ENCODE data around the gene CDX1. TPM values are rescaled to one million over a fixed set of nuclear protein-coding genes. Genes with fewer than 3 reads are reported as not detected.

Gene CDX1
- total RNA-seq, 1 experiment from 2014 or later = 0.29 TPM

- Histone ChIP-seq H3K27me3 (replicated peaks; ENCODE audit: control insufficient read depth, insufficient read depth, low read length) (no peaks in the 10 kb centered on the region), H3K36me3 (ENCODE audit: control insufficient read depth, insufficient read depth, low read length) (no peaks in the 10 kb centered on the region; the same call in 1 of the 2 replicates), H3K4me1 (peaks cover 16% of the 10 kb centered on the region), H3K9me3 (no peaks in the 10 kb centered on the region), H3K4me3 (ENCODE audit: low read depth, low read length) (no peak overlapping the region)
- Mint-ChIP-seq H3K36me3 (ENCODE audit: insufficient read depth, unreplicated experiment) (no peaks in the 10 kb centered on the region), H3K4me1 (ENCODE audit: low read depth, unreplicated experiment) (peaks cover 15% of the 10 kb centered on the region), H3K9me3 (ENCODE audit: unreplicated experiment) (no peaks in the 10 kb centered on the region), H3K4me3 (ENCODE audit: unreplicated experiment) (no peak overlapping the region), H3K27ac (ENCODE audit: unreplicated experiment) (peak overlapping the region; percentile 48), H3K27me3 (ENCODE audit: insufficient read depth, unreplicated experiment) (no peaks in the 10 kb centered on the region)
- no peak for TF ChIP-seq CTCF (IDR thresholded peaks at IDR 0.05; ENCODE audit: insufficient read depth in 1 of 2, low read depth in 1 of 2, low read length in 1 of 2, severe bottlenecking in 1 of 2, unreplicated experiment in 1 of 2)
- intact Hi-C loops (cut with micrococcal nuclease; ENCODE audit: unreplicated experiment) = no loop called here
- POLR2A ChIA-PET = no interaction called here
- peak in 1 of 2 experiments; percentile 57 for DNase-seq
- BruUV-seq (replicated peaks) = no TSS peak
- CTCF ChIA-PET = no interaction called here
These were observed 18.7 kb downstream of the CDX1 start for GRCh38 chr5:150184990-150185912.

DNA sequence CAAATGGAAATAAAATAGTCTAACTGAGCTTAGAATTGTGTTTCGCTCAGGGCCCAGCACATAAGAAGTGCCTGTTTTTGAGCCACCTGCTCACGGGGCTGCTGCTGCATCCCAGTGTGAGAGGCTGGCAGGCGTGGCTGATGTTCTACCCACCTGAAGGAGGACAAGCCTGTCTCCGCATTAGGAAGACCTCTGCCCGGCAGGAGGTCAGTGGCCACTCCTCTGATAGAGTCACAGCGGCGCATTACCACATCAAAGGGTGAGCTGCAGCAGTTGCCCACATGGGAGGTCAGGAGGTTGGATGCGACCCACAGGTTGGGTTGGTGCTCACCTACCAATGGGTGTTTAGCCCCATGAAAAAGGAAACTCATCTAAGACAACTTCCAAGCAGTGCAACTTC, 19.6 kb downstream of the CDX1 start:
- POLR2A ChIA-PET = no interaction called here
- H3K27me3 ChIP-seq (replicated peaks; ENCODE audit: control insufficient read depth, insufficient read depth, low read length) = no peaks in the 10 kb centered on the region

DNA sequence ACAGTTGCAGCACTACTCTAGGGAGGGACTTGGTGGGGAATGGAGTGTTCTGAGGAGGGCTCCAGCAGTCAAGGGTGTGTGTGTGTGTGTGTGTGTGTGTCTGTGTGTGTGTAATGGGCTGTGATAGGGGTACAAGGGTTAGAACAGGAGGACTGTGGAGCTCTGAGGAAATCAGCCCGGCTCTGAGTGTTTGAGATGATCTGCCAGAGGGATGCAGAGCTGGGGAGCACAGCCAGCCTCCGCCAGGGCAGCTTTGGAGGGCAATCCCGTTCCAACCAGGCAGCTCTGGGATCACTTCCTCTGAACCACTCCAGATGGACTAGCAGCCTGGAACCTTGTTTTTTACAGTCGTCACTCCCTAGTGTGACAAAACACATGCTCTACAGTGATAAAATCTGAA, 20.3 kb downstream of the CDX1 start:
- Mint-ChIP-seq H3K4me3 (ENCODE audit: unreplicated experiment) (no peak overlapping the region), H3K4me1 (ENCODE audit: low read depth, unreplicated experiment) (peaks cover 15% of the 10 kb centered on the region), H3K36me3 (ENCODE audit: insufficient read depth, unreplicated experiment) (no peaks in the 10 kb centered on the region), H3K9me3 (ENCODE audit: unreplicated experiment) (no peaks in the 10 kb centered on the region), H3K27me3 (ENCODE audit: insufficient read depth, unreplicated experiment) (no peaks in the 10 kb centered on the region), H3K27ac (ENCODE audit: unreplicated experiment) (no peak overlapping the region)
- intact Hi-C loops (cut with micrococcal nuclease; ENCODE audit: unreplicated experiment) = no loop called here
- ChIA-PET POLR2A (no interaction called here), CTCF (interaction anchor here (0.6 kb wide), 1 partner anchor 11 kb away, joined by 3 read pairs; no protein-coding TSS in a partner anchor)
- no TSS peak for BruUV-seq (replicated peaks)
- Histone ChIP-seq H3K36me3 (ENCODE audit: control insufficient read depth, insufficient read depth, low read length) (no peaks in the 10 kb centered on the region; the same call in 1 of the 2 replicates), H3K27me3 (replicated peaks; ENCODE audit: control insufficient read depth, insufficient read depth, low read length) (no peaks in the 10 kb centered on the region), H3K9me3 (no peaks in the 10 kb centered on the region), H3K4me3 (ENCODE audit: low read depth, low read length) (no peak overlapping the region), H3K4me1 (peaks cover 23% of the 10 kb centered on the region)
- no peak for TF ChIP-seq CTCF (IDR thresholded peaks at IDR 0.05; ENCODE audit: insufficient read depth in 1 of 2, low read depth in 1 of 2, low read length in 1 of 2, severe bottlenecking in 1 of 2, unreplicated experiment in 1 of 2)
- no peak for DNase-seq

More for the DNA sequence above, 19.6 kb downstream of the CDX1 start:
- Mint-ChIP-seq H3K27me3 (ENCODE audit: insufficient read depth, unreplicated experiment) (no peaks in the 10 kb centered on the region), H3K9me3 (ENCODE audit: unreplicated experiment) (no peaks in the 10 kb centered on the region), H3K27ac (ENCODE audit: unreplicated experiment) (no peak overlapping the region), H3K4me3 (ENCODE audit: unreplicated experiment) (no peak overlapping the region), H3K4me1 (ENCODE audit: low read depth, unreplicated experiment) (peaks cover 15% of the 10 kb centered on the region), H3K36me3 (ENCODE audit: insufficient read depth, unreplicated experiment) (no peaks in the 10 kb centered on the region)
- no TSS peak for BruUV-seq (replicated peaks)
- H3K9me3 ChIP-seq = no peaks in the 10 kb centered on the region
- no peaks in the 10 kb centered on the region; the same call in 1 of the 2 replicates for H3K36me3 ChIP-seq (ENCODE audit: control insufficient read depth, insufficient read depth, low read length)
- H3K4me3 ChIP-seq (ENCODE audit: low read depth, low read length) = no peak overlapping the region
- peaks cover 23% of the 10 kb centered on the region for H3K4me1 ChIP-seq
- DNase-seq = no peak
- TF ChIP-seq CTCF (IDR thresholded peaks at IDR 0.05; ENCODE audit: insufficient read depth in 1 of 2, low read depth in 1 of 2, low read length in 1 of 2, severe bottlenecking in 1 of 2, unreplicated experiment in 1 of 2) = no peak
- intact Hi-C loops (cut with micrococcal nuclease; ENCODE audit: unreplicated experiment) = no loop called here
- CTCF ChIA-PET = no interaction called here

All from Caco-2 (cell line).